Measurements from ENCODE around the gene ATF3.
"Not testable (repeated sequence)": the region's sequence is repeated elsewhere in the genome, so short reads cannot be mapped to it uniquely, and the experiment has no call there.

- not testable (repeated sequence) for TF ChIP-seq FOSL1 (IDR thresholded peaks at IDR 0.05; ENCODE audit: low read depth); YY1 (IDR thresholded peaks at IDR 0.05; ENCODE audit: extremely low read depth, insufficient replicate concordance, low read depth, low read length); POLR2A (IDR thresholded peaks at IDR 0.05; ENCODE audit: borderline replicate concordance, extremely low read depth, insufficient read depth, insufficient read length); ELF1 (IDR thresholded peaks at IDR 0.05; ENCODE audit: borderline replicate concordance, low read depth); POLR2AphosphoS5 (IDR thresholded peaks at IDR 0.05; ENCODE audit: low read depth, low read length); JUND (IDR thresholded peaks at IDR 0.05); EZH2phosphoT487 (IDR thresholded peaks at IDR 0.05; ENCODE audit: borderline replicate concordance); ATF3 (IDR thresholded peaks at IDR 0.05); TCF7L2 (IDR thresholded peaks at IDR 0.05; ENCODE audit: borderline replicate concordance, extremely low read depth, insufficient read depth, insufficient read length); REST (IDR thresholded peaks at IDR 0.05; ENCODE audit: low read depth); RAD21 (IDR thresholded peaks at IDR 0.05; ENCODE audit: low read depth); EZH2 (IDR thresholded peaks at IDR 0.05)
- TF ChIP-seq, protein P1, sequence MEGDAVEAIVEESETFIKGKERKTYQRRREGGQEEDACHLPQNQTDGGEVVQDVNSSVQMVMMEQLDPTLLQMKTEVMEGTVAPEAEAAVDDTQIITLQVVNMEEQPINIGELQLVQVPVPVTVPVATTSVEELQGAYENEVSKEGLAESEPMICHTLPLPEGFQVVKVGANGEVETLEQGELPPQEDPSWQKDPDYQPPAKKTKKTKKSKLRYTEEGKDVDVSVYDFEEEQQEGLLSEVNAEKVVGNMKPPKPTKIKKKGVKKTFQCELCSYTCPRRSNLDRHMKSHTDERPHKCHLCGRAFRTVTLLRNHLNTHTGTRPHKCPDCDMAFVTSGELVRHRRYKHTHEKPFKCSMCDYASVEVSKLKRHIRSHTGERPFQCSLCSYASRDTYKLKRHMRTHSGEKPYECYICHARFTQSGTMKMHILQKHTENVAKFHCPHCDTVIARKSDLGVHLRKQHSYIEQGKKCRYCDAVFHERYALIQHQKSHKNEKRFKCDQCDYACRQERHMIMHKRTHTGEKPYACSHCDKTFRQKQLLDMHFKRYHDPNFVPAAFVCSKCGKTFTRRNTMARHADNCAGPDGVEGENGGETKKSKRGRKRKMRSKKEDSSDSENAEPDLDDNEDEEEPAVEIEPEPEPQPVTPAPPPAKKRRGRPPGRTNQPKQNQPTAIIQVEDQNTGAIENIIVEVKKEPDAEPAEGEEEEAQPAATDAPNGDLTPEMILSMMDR (IDR thresholded peaks at IDR 0.05 in 2 of 3, conservative IDR thresholded peaks at IDR 0.05 in 1 of 3; ENCODE audit: borderline replicate concordance in 1 of 3, insufficient read depth in 1 of 3, low read depth in 2 of 3, low read length in 2 of 3) = not testable (repeated sequence)
Observed at GRCh38 chr1:212658250-212658649, 49.7 kb downstream of the ATF3 start.
